ENCODE results near the gene EHMT2. TPM values are rescaled to one million over a fixed set of nuclear protein-coding genes. Genes with fewer than 3 reads are reported as not detected.
"Not testable (repeated sequence)": the region's sequence is repeated elsewhere in the genome, so short reads cannot be mapped to it uniquely, and the experiment has no call there.

The EHMT2 gene
- total RNA-seq, 1 donor from 2014 or later, result 28.4 TPM

GRCh38 chr6:31842053-31842452 lies 55.4 kb downstream of the EHMT2 start:
- no peak for DNase-seq (ENCODE audit: low spot score)

GRCh38 chr6:31839779-31840126 lies 57.7 kb downstream of the EHMT2 start:
- not testable (repeated sequence) for DNase-seq (ENCODE audit: low spot score)

GRCh38 chr6:31838968-31839367 lies 58.5 kb downstream of the EHMT2 start:
- DNase-seq (ENCODE audit: low spot score), result no peak

GRCh38 chr6:31838114-31838553 lies 59.4 kb downstream of the EHMT2 start:
- DNase-seq (ENCODE audit: low spot score), result not testable (repeated sequence)

GRCh38 chr6:31837369-31838113 lies 60.0 kb downstream of the EHMT2 start:
- no peak for DNase-seq (ENCODE audit: low spot score)

- DNase-seq (ENCODE audit: low spot score), result no peak
These were observed 60.8 kb downstream of the EHMT2 start for GRCh38 chr6:31836474-31837368.

- DNase-seq (ENCODE audit: low spot score), result no peak
These were observed 61.4 kb downstream of the EHMT2 start for GRCh38 chr6:31836047-31836473.

GRCh38 chr6:31834367-31835250 lies 62.9 kb downstream of the EHMT2 start:
- DNase-seq (ENCODE audit: low spot score), result peak; percentile 94

- DNase-seq (ENCODE audit: low spot score), result no peak
These were observed 65.9 kb downstream of the EHMT2 start for GRCh38 chr6:31831350-31832215.

GRCh38 chr6:31830886-31831335 lies 66.6 kb downstream of the EHMT2 start:
- DNase-seq (ENCODE audit: low spot score), result no peak

Other genes with a start within 250 kb of the EHMT2 start
- gene BAG6, start 245.0 kb downstream of the EHMT2 start, total RNA-seq, result 229 TPM
- 3.3 TPM for gene APOM, start 241.8 kb downstream of the EHMT2 start, total RNA-seq
- 21.6 TPM for gene C6orf47, start 236.9 kb downstream of the EHMT2 start, total RNA-seq
- gene GPANK1, start 232.7 kb downstream of the EHMT2 start, total RNA-seq, result 10.5 TPM
- 125 TPM for gene CSNK2B, start 231.6 kb downstream of the EHMT2 start, total RNA-seq
- gene LY6G5B, start 227.7 kb downstream of the EHMT2 start, total RNA-seq, result 15.5 TPM
- 1.9 TPM for gene LY6G5C, start 216.6 kb downstream of the EHMT2 start, total RNA-seq
- 38.8 TPM for gene ABHD16A, start 194.4 kb downstream of the EHMT2 start, total RNA-seq
- not detected for gene LY6G6F, start 190.8 kb downstream of the EHMT2 start, total RNA-seq
- not detected for gene LY6G6D, start 182.3 kb downstream of the EHMT2 start, total RNA-seq
- not detected for gene LY6G6C, start 176.0 kb downstream of the EHMT2 start, total RNA-seq
- gene MPIG6B, start 174.3 kb downstream of the EHMT2 start, total RNA-seq, result not detected
- gene DDAH2, start 168.4 kb downstream of the EHMT2 start, total RNA-seq, result 123 TPM
- 408 TPM for gene CLIC1, start 161.2 kb downstream of the EHMT2 start, total RNA-seq
- 14.8 TPM for gene MSH5, start 157.7 kb downstream of the EHMT2 start, total RNA-seq
- 2.0 TPM for gene SAPCD1, start 135.0 kb downstream of the EHMT2 start, total RNA-seq
- 0.77 TPM for gene VWA7, start 120.4 kb downstream of the EHMT2 start, total RNA-seq
- 62.6 TPM for gene VARS1, start 101.9 kb downstream of the EHMT2 start, total RNA-seq
- gene LSM2, start 90.7 kb downstream of the EHMT2 start, total RNA-seq, result 25.7 TPM
- 0.84 TPM for gene HSPA1L, start 82.4 kb downstream of the EHMT2 start, total RNA-seq
- 139 TPM for gene HSPA1A, start 82.2 kb downstream of the EHMT2 start, total RNA-seq
- 111 TPM for gene HSPA1B, start 70.0 kb downstream of the EHMT2 start, total RNA-seq
- 40.7 TPM for gene NEU1, start 34.9 kb downstream of the EHMT2 start, total RNA-seq
- gene SLC44A4, start 18.7 kb downstream of the EHMT2 start, total RNA-seq, result 0.51 TPM
- 2.9 TPM for gene ZBTB12, start 4.4 kb upstream of the EHMT2 start, total RNA-seq
- 60.8 TPM for gene C2, start 30.0 kb upstream of the EHMT2 start, total RNA-seq
- 38.0 TPM for gene CFB, start 48.4 kb upstream of the EHMT2 start, total RNA-seq
- gene NELFE, start 61.3 kb upstream of the EHMT2 start, total RNA-seq, result 59.2 TPM
- 52.5 TPM for gene SKIC2, start 61.5 kb upstream of the EHMT2 start, total RNA-seq
- gene DXO, start 74.4 kb upstream of the EHMT2 start, total RNA-seq, result 17.1 TPM
- 36.2 TPM for gene C4A, start 84.4 kb upstream of the EHMT2 start, total RNA-seq
- 32.7 TPM for gene C4B, start 117.1 kb upstream of the EHMT2 start, total RNA-seq
- 0.45 TPM for gene CYP21A2, start 140.7 kb upstream of the EHMT2 start, total RNA-seq
- gene TNXB, start 211.6 kb upstream of the EHMT2 start, total RNA-seq, result 187 TPM
- 46.6 TPM for gene ATF6B, start 230.5 kb upstream of the EHMT2 start, total RNA-seq
- 4.3 TPM for gene FKBPL, start 232.6 kb upstream of the EHMT2 start, total RNA-seq

All from mesenteric fat pad (tissue), 1 donor.